Measurements from ENCODE around the gene RBM3. TPM values are rescaled to one million over a fixed set of nuclear protein-coding genes. Genes with fewer than 3 reads are reported as not detected.

RBM3 gene
- total RNA-seq, 4 donors from 2014 or later: 118 to 178 (median 151) TPM

DNA sequence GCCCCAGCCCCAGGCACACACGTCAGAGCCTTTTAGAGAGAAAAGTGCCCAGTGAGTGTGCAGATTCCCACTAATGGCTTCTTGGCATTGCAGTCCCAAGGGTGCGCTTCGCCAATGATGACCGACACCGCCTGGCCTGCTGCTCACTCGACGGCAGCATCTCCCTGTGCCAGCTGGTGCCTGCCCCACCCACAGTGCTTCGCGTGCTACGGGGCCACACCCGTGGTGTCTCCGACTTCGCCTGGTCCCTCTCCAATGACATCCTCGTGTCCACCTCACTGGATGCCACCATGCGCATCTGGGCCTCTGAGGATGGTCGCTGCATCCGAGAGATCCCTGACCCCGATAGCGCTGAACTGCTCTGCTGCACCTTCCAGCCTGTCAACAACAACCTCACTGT lies 25.9 kb downstream of the RBM3 start:
- no peak for TF ChIP-seq POLR2A (IDR thresholded peaks at IDR 0.05)
- TF ChIP-seq, protein P1, sequence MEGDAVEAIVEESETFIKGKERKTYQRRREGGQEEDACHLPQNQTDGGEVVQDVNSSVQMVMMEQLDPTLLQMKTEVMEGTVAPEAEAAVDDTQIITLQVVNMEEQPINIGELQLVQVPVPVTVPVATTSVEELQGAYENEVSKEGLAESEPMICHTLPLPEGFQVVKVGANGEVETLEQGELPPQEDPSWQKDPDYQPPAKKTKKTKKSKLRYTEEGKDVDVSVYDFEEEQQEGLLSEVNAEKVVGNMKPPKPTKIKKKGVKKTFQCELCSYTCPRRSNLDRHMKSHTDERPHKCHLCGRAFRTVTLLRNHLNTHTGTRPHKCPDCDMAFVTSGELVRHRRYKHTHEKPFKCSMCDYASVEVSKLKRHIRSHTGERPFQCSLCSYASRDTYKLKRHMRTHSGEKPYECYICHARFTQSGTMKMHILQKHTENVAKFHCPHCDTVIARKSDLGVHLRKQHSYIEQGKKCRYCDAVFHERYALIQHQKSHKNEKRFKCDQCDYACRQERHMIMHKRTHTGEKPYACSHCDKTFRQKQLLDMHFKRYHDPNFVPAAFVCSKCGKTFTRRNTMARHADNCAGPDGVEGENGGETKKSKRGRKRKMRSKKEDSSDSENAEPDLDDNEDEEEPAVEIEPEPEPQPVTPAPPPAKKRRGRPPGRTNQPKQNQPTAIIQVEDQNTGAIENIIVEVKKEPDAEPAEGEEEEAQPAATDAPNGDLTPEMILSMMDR (IDR thresholded peaks at IDR 0.05): no peak
- Histone ChIP-seq H3K4me1 (peaks cover 0 to 5% (median 0%) of the 10 kb centered on the region in 4 donors), H3K4me3 (no peak overlapping the region), H3K36me3 (peaks cover 0 to 58% (median 0%) of the 10 kb centered on the region in 3 donors), H3K27me3 (no peaks in the 10 kb centered on the region), H3K27ac (no peak overlapping the region), H3K9me3 (no peaks in the 10 kb centered on the region)
- no peak for DNase-seq

DNA sequence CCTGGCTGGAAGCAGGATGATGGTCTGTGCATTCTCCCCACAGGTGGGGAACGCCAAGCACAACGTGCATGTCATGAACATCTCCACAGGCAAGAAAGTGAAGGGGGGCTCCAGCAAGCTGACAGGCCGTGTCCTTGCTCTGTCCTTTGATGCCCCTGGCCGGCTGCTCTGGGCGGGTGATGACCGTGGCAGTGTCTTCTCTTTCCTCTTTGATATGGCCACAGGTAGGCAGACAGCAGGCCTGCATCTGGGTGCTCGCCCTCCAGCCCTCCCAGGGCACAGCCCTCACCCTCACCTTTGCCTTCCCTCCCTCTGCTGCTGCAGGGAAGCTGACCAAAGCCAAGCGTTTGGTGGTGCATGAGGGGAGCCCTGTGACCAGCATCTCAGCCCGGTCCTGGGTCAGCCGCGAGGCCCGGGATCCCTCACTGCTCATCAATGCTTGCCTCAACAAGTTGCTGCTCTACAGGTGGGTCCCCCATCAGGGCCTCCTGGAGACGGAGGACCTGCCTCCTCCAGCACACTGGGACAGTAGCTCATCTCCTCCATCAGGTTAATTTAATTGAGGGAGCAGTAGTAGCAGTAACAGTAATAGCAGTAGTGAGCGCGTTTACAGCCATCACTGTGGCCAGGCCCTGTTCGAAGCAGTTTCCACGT lies 27.6 kb downstream of the RBM3 start:
- H3K27ac ChIP-seq: no peak overlapping the region
- no peak overlapping the region for H3K4me3 ChIP-seq
- H3K4me1 ChIP-seq: peaks cover 0 to 5% (median 0%) of the 10 kb centered on the region in 4 donors
- TF ChIP-seq POLR2A (IDR thresholded peaks at IDR 0.05): no peak
- TF ChIP-seq, protein P1 (IDR thresholded peaks at IDR 0.05): no peak
- DNase-seq: no peak
- H3K27me3 ChIP-seq: no peaks in the 10 kb centered on the region
- no peaks in the 10 kb centered on the region for H3K9me3 ChIP-seq
- H3K36me3 ChIP-seq: peaks cover 0 to 58% (median 0%) of the 10 kb centered on the region in 3 donors

DNA sequence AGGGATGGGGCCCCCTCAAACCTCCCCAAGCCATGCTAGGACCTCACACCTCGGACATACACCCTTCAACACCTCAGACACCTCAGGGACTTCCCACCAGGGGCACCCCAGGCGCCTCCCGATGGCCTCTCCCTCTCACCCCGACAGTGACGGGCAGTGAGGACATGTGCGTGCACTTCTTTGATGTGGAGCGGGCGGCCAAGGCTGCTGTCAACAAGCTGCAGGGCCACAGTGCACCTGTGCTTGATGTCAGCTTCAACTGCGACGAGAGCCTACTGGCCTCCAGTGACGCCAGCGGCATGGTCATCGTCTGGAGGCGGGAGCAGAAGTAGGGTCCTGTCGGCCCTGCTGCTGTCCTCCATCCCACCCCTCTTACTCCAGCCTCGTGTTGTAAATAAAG lies 30.4 kb downstream of the RBM3 start:
- Histone ChIP-seq H3K27me3 (no peaks in the 10 kb centered on the region), H3K27ac (no peak overlapping the region), H3K4me1 (no peaks in the 10 kb centered on the region), H3K36me3 (peaks cover 0 to 46% (median 0%) of the 10 kb centered on the region in 3 donors), H3K4me3 (no peak overlapping the region), H3K9me3 (no peaks in the 10 kb centered on the region)
- DNase-seq: no peak
- TF ChIP-seq, protein P1 (IDR thresholded peaks at IDR 0.05): no peak
- TF ChIP-seq POLR2A (IDR thresholded peaks at IDR 0.05): no peak

DNA sequence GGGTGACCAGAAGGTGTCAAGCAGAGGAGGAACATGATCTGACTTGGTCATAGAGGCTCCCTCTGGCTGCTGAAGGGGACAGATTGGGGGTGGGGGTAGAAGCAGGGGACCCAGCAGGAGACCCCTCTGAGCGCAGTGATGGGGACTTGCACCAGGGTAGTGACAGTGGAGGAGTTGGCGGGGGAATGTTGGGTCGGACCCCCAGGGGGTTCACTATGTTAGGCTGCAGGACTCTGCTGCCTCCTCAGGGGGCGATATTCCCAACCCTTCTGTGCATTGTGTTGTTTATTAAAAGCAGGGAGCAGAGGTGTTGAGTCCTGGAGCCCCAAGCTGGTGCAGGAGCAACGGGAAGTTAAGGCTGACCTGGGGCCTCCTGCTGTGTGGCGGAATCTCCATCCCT lies 31.8 kb downstream of the RBM3 start:
- Histone ChIP-seq H3K9me3 (no peaks in the 10 kb centered on the region), H3K27ac (no peak overlapping the region), H3K4me1 (no peaks in the 10 kb centered on the region), H3K36me3 (peaks cover 0 to 36% (median 0%) of the 10 kb centered on the region in 3 donors), H3K4me3 (no peak overlapping the region), H3K27me3 (no peaks in the 10 kb centered on the region)
- TF ChIP-seq, protein P1 (IDR thresholded peaks at IDR 0.05): no peak
- TF ChIP-seq POLR2A (IDR thresholded peaks at IDR 0.05): no peak
- DNase-seq: no peak

DNA sequence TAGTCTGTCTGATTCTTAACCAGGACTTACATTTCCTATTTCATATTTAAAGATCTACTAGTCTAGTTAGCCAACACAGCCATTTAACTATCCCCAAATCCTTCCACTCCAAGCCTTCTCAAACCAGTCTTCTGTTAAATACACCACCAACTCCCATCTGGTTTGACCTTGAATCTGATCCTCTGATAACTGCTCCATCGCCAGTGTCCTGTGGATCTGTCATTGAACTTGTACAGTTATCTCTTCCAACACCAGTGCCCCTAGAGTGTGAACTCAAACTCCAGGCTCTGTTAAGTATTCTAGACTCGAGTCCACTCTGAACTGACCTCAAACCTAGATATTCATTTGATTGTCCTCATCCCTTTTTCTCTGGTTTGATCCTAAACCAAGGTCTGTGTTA lies 37.4 kb downstream of the RBM3 start:
- no peaks in the 10 kb centered on the region for H3K9me3 ChIP-seq
- no peaks in the 10 kb centered on the region for H3K4me1 ChIP-seq
- H3K27me3 ChIP-seq: no peaks in the 10 kb centered on the region
- TF ChIP-seq, protein P1 (IDR thresholded peaks at IDR 0.05): no peak
- no peak for TF ChIP-seq POLR2A (IDR thresholded peaks at IDR 0.05)
- H3K27ac ChIP-seq: no peak overlapping the region
- no peak overlapping the region for H3K4me3 ChIP-seq
- no peak for DNase-seq
- no peaks in the 10 kb centered on the region for H3K36me3 ChIP-seq
